DOHH2 (cell line): ENCODE measurements around the gene EIF1AD.

Experiments
- H3F3A ChIP-seq: fragments of 200-600 bp; sonication (generic), shearing (Covaris generic); 2 replicates; pipeline ENCODE4 v1.6.0; 2016; ENCODE audit warnings: antibody characterized with exemption, mild to moderate bottlenecking; ENCODE audit not compliant: control insufficient read depth, insufficient read depth
- H3K27ac ChIP-seq: fragments of 200-600 bp; sonication (generic); 2 replicates; pipeline ENCODE4 v1.5.1; 2014; ENCODE audit warnings: low read depth, mild to moderate bottlenecking, low read length, moderate library complexity
- H3K27me3 ChIP-seq: fragments of 200-600 bp; sonication (generic); 2 replicates; pipeline ENCODE4 v1.6.1; 2014; ENCODE audit warnings: mild to moderate bottlenecking, low read length, mixed read lengths; ENCODE audit not compliant: control insufficient read depth
- H3K36me3 ChIP-seq: fragments of 200-600 bp; sonication (generic); 2 replicates; pipeline ENCODE4 v1.6.1; 2014; ENCODE audit warnings: mild to moderate bottlenecking, low read length, moderate library complexity, mixed read lengths; ENCODE audit not compliant: control insufficient read depth
- H3K4me1 ChIP-seq: fragments of 200-600 bp; sonication (generic); 2 replicates; pipeline ENCODE4 v1.6.1; 2014; ENCODE audit warnings: mild to moderate bottlenecking, low read length, mixed read lengths; ENCODE audit not compliant: control insufficient read depth
- H3K4me2 ChIP-seq: fragments of 200-600 bp; sonication (generic); 2 replicates; pipeline ENCODE4 v1.6.0; 2014; ENCODE audit warnings: mild to moderate bottlenecking, low read length, moderate library complexity
- H3K4me3 ChIP-seq: fragments of 200-600 bp; sonication (generic); 2 replicates; pipeline ENCODE4 v1.5.1; 2014; ENCODE audit warnings: mild to moderate bottlenecking, low read length, mixed read lengths
- H3K79me2 ChIP-seq: fragments of 200-600 bp; sonication (generic); 2 replicates; pipeline ENCODE4 v1.6.1; 2014; ENCODE audit warnings: mild to moderate bottlenecking, low read length, mixed read lengths; ENCODE audit not compliant: control insufficient read depth
- H3K9me2 ChIP-seq: fragments of 200-600 bp; sonication (generic); replicated peaks from 2 replicates; pipeline ENCODE4 v1.6.1; 2014; ENCODE audit warnings: mild to moderate bottlenecking, low read length, mixed read lengths; ENCODE audit not compliant: control insufficient read depth
- H3K9me3 ChIP-seq: fragments of 200-600 bp; sonication (generic); 2 replicates; pipeline ENCODE4 v1.6.1; 2014; ENCODE audit warnings: antibody characterized with exemption, low read length, mixed read lengths; ENCODE audit not compliant: control insufficient read depth, insufficient read depth
- H4K20me1 ChIP-seq: fragments of 200-600 bp; sonication (generic); 2 replicates; pipeline ENCODE4 v1.6.0; 2014; ENCODE audit warnings: low read depth, mild to moderate bottlenecking, antibody characterized with exemption, low read length, moderate library complexity; ENCODE audit not compliant: control insufficient read depth, insufficient read depth
- EZH2phosphoT487 ChIP-seq: fragments of 200-600 bp; sonication (generic); IDR thresholded peaks from 2 replicates; pipeline ENCODE4 v1.6.1; 2017; ENCODE audit warnings: borderline replicate concordance, mild to moderate bottlenecking, antibody characterized with exemption, low read length, moderate library complexity, mixed read lengths
- TF ChIP-seq, protein P1 (sequence below): fragments of 200-600 bp; sonication (generic); IDR thresholded peaks from one replicate; pipeline ENCODE4 v1.5.1; 2014; ENCODE audit warnings: antibody characterized with exemption, mild to moderate bottlenecking, low read depth, low read length; ENCODE audit not compliant: poor library complexity, severe bottlenecking

EIF1AD gene

DNA sequence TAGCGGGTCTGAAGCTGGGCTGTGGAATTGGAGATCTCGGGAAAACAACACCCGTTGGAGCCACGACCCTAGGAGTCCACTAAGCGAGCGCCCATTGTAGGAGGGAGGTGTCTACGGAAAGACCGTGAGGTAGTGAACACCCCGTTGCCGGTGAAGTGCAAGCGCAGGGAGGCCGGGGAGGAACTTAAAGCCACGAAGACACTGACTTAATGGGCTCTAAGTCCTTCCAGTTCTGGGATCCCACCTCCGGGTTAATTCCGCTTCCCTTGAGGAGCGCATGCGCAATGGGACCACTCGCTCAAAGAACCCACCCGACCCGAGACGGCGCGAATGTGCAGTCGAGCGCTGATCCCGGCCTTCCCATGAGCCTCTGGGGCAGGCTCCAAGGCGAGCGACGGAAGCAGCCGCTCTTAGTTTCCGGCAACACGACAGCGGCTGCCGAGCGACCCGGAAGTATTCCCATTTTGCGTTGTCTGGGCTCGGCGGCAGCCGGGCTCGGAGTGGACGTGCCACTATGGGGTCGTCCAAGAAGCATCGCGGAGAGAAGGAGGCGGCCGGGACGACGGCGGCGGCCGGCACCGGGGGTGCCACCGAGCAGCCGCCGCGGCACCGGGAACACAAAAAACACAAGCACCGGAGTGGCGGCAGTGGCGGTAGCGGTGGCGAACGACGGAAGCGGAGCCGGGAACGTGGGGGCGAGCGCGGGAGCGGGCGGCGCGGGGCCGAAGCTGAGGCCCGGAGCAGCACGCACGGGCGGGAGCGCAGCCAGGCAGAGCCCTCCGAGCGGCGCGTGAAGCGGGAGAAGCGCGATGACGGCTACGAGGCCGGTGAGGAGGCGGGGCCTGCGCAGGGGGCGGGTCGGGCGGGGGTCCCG is 40.5 kb downstream of the EIF1AD start, which contains the start of gene SART1:
TSS of gene SART1 (plus strand) at position 468 of the 874 bp plus-strand sequence. CDS start at position 515, 47 bp downstream.
- Histone ChIP-seq H3K4me3 (peak within 1 kb of the TSS; percentile 99), H3K9me2 (no peaks in the 10 kb centered on the region), H3K79me2 (peaks cover 38% of the 10 kb centered on the region)

DNA sequence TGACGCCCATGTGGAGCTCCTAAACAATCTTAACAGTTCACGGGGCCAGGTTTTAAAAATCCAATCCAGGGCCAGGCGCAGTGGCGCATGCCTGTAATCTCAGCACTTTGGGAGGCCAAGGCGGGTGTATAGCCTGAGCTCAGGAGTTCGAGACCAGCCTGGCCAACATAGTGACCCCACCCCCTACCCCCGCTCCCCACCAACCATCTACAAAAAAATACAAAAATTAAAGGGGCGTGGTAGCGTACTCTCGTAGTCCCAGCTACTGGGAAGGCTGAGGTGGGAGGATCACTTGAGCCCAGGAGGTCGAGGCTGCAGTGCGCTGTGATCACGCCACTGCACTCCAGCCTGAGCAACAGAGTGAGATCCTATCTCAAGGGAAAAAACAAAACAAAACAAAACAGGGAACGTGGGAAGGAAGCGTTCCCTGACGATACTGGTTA is 41.1 kb downstream of the EIF1AD start:
- no peaks in the 10 kb centered on the region for H3K9me3 ChIP-seq
- no peak for TF ChIP-seq EZH2phosphoT487
- TF ChIP-seq, protein P1, sequence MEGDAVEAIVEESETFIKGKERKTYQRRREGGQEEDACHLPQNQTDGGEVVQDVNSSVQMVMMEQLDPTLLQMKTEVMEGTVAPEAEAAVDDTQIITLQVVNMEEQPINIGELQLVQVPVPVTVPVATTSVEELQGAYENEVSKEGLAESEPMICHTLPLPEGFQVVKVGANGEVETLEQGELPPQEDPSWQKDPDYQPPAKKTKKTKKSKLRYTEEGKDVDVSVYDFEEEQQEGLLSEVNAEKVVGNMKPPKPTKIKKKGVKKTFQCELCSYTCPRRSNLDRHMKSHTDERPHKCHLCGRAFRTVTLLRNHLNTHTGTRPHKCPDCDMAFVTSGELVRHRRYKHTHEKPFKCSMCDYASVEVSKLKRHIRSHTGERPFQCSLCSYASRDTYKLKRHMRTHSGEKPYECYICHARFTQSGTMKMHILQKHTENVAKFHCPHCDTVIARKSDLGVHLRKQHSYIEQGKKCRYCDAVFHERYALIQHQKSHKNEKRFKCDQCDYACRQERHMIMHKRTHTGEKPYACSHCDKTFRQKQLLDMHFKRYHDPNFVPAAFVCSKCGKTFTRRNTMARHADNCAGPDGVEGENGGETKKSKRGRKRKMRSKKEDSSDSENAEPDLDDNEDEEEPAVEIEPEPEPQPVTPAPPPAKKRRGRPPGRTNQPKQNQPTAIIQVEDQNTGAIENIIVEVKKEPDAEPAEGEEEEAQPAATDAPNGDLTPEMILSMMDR = no peak
- H3K27me3 ChIP-seq = no peaks in the 10 kb centered on the region
- peaks cover 27% of the 10 kb centered on the region for H3K4me1 ChIP-seq
- H3K9me2 ChIP-seq = no peaks in the 10 kb centered on the region
- peaks cover 12% of the 10 kb centered on the region; the same call in 1 of the 2 replicates for H4K20me1 ChIP-seq
- H3K4me2 ChIP-seq = peak overlapping the region; percentile 91
- H3K4me3 ChIP-seq = peak overlapping the region; percentile 99
- H3K79me2 ChIP-seq = peaks cover 38% of the 10 kb centered on the region
- H3K36me3 ChIP-seq = peaks cover 30% of the 10 kb centered on the region
- peak overlapping the region; percentile 62 for H3K27ac ChIP-seq
- H3F3A ChIP-seq = no peaks in the 10 kb centered on the region

More for the DNA sequence above, 40.5 kb downstream of the EIF1AD start, which contains the start of gene SART1:
- Histone ChIP-seq H3K27ac (peak within 1 kb of the TSS; percentile 62), H3K27me3 (no peaks in the 10 kb centered on the region), H3F3A (no peaks in the 10 kb centered on the region), H3K4me1 (peaks cover 25% of the 10 kb centered on the region), H3K9me3 (no peaks in the 10 kb centered on the region), H3K4me2 (peak within 1 kb of the TSS; percentile 91), H4K20me1 (peaks cover 12% of the 10 kb centered on the region; the same call in 1 of the 2 replicates), H3K36me3 (peaks cover 37% of the 10 kb centered on the region)
- TF ChIP-seq, protein P1 = no peak
- TF ChIP-seq EZH2phosphoT487 = no peak

DNA sequence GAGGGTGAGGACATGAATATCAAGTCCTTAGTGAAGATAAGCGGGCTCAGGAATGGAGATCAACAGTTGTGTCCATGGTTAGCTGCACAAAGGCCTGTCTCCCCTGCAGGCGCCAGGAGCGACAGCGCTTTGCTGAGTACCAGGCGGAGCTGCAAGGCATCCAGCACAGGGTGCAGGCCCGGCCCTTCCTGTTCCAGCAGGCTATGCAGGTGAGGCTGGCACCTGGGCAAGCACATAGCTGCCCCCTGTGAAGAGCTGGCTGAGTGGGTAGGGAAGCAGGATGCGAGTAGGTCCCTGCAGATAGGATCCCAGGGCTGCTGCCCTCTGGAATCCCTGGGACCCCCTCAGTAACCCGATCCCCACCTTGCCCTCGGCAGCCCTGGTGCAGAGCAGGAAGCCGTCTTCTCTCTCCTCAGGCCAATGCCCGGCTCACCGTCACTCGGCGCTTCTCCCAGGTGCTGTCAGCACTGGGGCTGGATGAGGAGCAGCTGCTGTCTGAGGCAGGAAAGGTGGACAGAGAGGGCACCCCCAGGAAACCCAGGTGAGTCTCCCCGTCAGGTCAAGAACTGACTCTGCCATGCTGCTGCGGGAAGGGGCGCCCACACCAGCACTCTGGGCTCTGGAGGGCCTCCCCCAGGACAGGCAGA is 43.1 kb downstream of the EIF1AD start:
- Histone ChIP-seq H3K27me3 (no peaks in the 10 kb centered on the region), H3F3A (no peaks in the 10 kb centered on the region), H3K4me1 (peaks cover 27% of the 10 kb centered on the region), H4K20me1 (peaks cover 12% of the 10 kb centered on the region; the same call in 1 of the 2 replicates), H3K4me2 (no peak overlapping the region), H3K27ac (no peak overlapping the region), H3K79me2 (peaks cover 27% of the 10 kb centered on the region), H3K4me3 (no peak overlapping the region), H3K36me3 (peaks cover 11% of the 10 kb centered on the region), H3K9me3 (no peaks in the 10 kb centered on the region), H3K9me2 (no peaks in the 10 kb centered on the region)
- no peak for TF ChIP-seq EZH2phosphoT487
- TF ChIP-seq, protein P1 = no peak
